Measurements from ENCODE around the gene COL21A1. TPM values are rescaled to one million over a fixed set of nuclear protein-coding genes. Genes with fewer than 3 reads are reported as not detected.
A peak's percentile ranks its signal among the peaks of the same experiment; 100 is the strongest.

COL21A1 gene
- total and polyA plus RNA-seq, 2 of the 13 experiments (the other 11 are each of a cell fraction or from before 2014, with no cell fraction given) = 0.13 TPM; not detected in 1

- Histone ChIP-seq H3K36me3 (replicated peaks in 1 of 2; ENCODE audit: control insufficient read depth in 1 of 2, insufficient read depth in 2 of 2, low read length in 2 of 2) (no peaks in the 10 kb centered on the region), H2AFZ (ENCODE audit: low read length) (no peak overlapping the region), H3K27me3 (ENCODE audit: control insufficient read depth in 1 of 2, insufficient read depth in 2 of 2, low read length in 2 of 2) (no peaks in the 10 kb centered on the region), H3K9ac (ENCODE audit: insufficient read depth, low read depth, low read length) (no peak overlapping the region), H3K27ac (ENCODE audit: extremely low read length, insufficient read depth, low read length) (no peak overlapping the region), H3K4me1 (ENCODE audit: insufficient read depth, low read length) (peaks cover 23% of the 10 kb centered on the region), H3K79me2 (ENCODE audit: insufficient read depth, low read length) (no peaks in the 10 kb centered on the region), H3K4me2 (ENCODE audit: low read depth, low read length) (no peak overlapping the region), H3K4me3 (replicated peaks in 1 of 3; ENCODE audit: insufficient read depth in 1 of 3, low read depth in 2 of 3, low read length in 3 of 3) (no peak overlapping the region), H3K9me3 (ENCODE audit: low read length) (peaks cover 8% of the 10 kb centered on the region), H4K20me1 (ENCODE audit: insufficient read depth, low read length) (no peaks in the 10 kb centered on the region)
- POLR2A ChIA-PET = no interaction called here
- no TSS peak for BruUV-seq (replicated peaks)
- in situ Hi-C loops (cut with HindIII; ENCODE audit: extremely low pct_ligation_motif_present, low pct_unique_long_range_greater_than_20kb) = no loop called here
- ATAC-seq (no peak), FAIRE-seq (no peak), DNase-seq (ENCODE audit: low spot score) (no peak)
- CTCF ChIA-PET (ENCODE audit: low intra/inter-chr PET ratio, low total read pairs) = no interaction called here
- intact Hi-C loops (cut with micrococcal nuclease; ENCODE audit: unreplicated experiment) = loop anchor here (10.0 kb wide), 1 partner anchor 61 kb away; no protein-coding TSS in a partner anchor
- WGBS (ENCODE audit: low lambda C conversion rate) = 5% methylated on average over 4 of the region's 4 CpGs
- TF ChIP-seq ZNF274 (CRISPR knock-in tag; IDR thresholded peaks at IDR 0.05) (no peak), RARA (CRISPR knock-in tag; IDR thresholded peaks at IDR 0.05) (peak; percentile 37; the same call in 1 of the 2 replicates), FOSL2 (CRISPR knock-in tag; IDR thresholded peaks at IDR 0.05) (0 out of 2 replicates have a peak, but pooled peaks have one; percentile 21), NRL (CRISPR knock-in tag; IDR thresholded peaks at IDR 0.05; ENCODE audit: borderline replicate concordance) (no peak), ZNF747 (CRISPR knock-in tag; IDR thresholded peaks at IDR 0.05; ENCODE audit: borderline replicate concordance) (no peak), ZNF17 (CRISPR knock-in tag; IDR thresholded peaks at IDR 0.05) (no peak), ARID4A (CRISPR knock-in tag; IDR thresholded peaks at IDR 0.05; ENCODE audit: borderline replicate concordance) (no peak), TARDBP (CRISPR knock-in tag; IDR thresholded peaks at IDR 0.05) (no peak), THAP9 (CRISPR knock-in tag; IDR thresholded peaks at IDR 0.05; ENCODE audit: borderline replicate concordance) (no peak), SMARCC2 (IDR thresholded peaks at IDR 0.05) (no peak), FOXA1 (IDR thresholded peaks at IDR 0.05) (no peak), FOXA1 (CRISPR knock-in tag; IDR thresholded peaks at IDR 0.05) (0 out of 2 replicates have a peak, but pooled peaks have one; percentile 17), ZNF850 (CRISPR knock-in tag; conservative IDR thresholded peaks at IDR 0.05) (no peak), RFX1 (IDR thresholded peaks at IDR 0.05) (no peak), ZNF281 (CRISPR knock-in tag; IDR thresholded peaks at IDR 0.05; ENCODE audit: borderline replicate concordance) (no peak), NCOA2 (CRISPR knock-in tag; IDR thresholded peaks at IDR 0.05) (no peak), KDM1A (CRISPR knock-in tag; IDR thresholded peaks at IDR 0.05) (no peak)
Measured at GRCh38 chr6:56155634-56156141, 91.7 kb downstream of the COL21A1 start.

Measured in HepG2 (cell line).